CD4-positive, alpha-beta T cell treated with Interleukin-12 subunit alpha and Interleukin-12 subunit beta, for 1 hour (primary cell): ENCODE measurements around the gene SUCLG1.
"Not testable (repeated sequence)": the region's sequence is repeated elsewhere in the genome, so short reads cannot be mapped to it uniquely, and the experiment has no call there.

Experiments
- DNase-seq: peaks from one replicate; pipeline ENCODE4 v3.0.0-alpha.2; 2020

SUCLG1 gene

DNA sequence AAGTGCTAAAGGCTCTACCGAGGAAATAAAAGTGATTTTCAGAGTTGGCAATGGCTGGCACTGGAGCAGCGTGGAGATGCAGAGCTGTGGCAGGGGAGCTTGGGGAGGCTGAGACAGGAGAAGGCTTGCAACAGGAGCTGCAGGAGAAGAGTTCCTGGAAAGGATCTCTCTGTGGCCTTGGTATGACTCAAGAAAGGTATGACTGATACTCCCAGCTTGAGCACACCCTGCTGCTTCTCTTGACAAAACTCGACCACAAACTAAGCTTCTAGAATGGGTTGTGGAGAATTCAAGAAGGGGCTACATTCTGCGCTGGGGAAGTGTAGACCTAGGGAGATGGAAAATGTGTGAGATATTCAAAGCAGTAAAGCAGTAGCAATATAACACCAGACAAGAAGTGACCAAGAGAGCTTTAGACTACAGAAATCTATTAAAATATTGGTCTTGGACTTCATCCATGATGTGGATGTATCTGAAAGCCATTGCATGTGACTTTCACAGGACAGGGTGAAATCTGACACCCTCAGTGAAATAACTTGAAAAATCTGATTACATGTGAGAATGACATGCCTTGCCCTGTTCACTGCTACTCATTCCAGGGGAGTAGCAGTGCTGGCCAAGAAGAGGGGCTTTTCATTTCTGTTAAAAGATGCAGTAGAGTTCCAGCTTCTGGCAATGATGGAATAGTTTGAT is 41.5 kb downstream of the SUCLG1 start:
- no peak for DNase-seq

DNA sequence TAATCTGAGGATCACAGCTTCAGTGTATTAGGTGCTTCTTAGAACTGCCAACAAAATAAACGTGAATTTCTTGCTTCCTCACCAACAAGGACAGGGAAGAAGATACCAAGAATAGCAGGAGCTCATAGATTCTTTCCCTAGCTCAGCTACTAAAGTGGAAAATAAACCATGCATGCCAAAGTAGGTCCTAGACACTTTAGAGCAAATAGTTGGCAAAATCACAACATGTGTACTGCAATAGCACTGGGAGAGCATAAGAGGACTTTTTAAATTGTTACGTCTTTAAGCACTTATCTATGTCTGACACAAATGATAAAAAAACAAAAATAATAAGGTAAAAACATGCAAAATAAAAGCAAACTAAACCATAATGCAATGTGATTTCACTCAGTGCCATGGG is 49.5 kb downstream of the SUCLG1 start:
- no peak for DNase-seq

DNA sequence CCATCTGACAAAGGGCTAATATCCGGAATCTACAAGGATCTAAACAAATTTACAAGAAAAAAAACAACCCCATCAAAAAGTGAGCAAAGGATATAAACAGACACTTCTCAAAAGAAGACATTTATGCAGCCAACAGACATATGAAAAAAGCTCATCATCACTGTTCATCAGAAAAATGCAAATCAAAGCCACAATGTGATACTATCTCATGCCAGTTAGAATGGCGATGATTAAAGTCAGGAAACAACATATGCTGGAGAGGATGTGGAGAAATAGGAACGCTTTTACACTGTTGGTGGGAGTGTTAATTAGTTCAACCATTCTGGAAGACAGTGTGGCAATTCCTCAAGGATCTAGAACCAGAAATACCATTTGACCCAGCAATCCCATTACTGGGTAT is 57.0 kb downstream of the SUCLG1 start:
- DNase-seq: not testable (repeated sequence)

DNA sequence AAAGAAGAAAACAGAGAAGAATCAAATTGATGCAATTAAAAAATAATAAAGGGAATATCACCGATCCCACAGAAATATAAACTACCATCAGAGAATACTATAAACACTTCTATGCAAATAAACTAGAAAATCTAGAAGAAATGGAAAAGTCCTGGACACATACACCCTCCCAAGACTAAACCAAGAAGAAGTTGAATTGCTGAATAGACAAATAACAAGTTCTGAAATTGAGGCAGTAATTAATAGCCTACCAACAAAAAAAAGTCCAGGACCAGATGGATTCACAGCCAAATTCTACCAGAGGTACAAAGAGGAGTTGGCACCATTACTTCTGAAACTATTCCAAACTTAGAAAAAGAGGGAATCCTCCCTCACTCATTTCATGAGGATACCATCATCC is 59.2 kb downstream of the SUCLG1 start:
- DNase-seq: not testable (repeated sequence)

DNA sequence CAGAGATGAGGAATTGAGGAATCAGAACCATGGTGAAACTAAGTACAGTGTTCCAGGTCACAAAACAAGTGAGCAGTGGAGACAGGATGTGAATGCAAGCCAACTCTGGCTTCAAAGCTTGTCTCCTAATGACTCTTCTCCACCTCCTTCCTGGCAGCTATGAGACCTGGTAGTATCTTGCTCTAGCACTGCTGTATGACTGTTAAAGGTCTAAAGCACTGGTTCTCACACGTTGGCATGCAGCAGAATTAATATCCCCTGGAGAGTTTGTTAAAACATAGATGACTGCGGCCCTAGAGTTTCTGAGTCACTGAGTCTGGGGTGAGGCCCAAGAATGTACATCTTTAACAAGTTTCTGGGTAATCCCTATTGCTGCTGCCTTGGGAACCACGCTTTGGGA is 63.3 kb downstream of the SUCLG1 start:
- DNase-seq: no peak

DNA sequence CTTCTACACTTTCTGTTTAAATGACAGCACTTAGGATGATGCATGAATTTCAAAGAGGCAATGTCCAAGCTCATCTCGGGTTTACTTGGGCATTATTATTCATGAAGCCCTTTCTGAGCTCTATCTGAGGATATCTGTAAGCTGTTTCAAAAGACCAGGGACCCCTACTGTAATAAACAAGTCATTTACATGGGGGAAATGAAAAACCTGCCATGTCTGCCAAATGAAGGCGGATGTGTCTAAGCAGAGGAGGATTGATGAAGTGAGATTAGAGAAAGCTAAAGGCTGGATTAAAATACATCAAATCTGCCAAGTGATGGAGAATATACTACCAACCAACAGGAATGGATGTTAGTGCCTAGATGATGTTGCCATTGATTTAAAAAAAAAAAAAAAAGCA is 64.5 kb downstream of the SUCLG1 start:
- DNase-seq: no peak

DNA sequence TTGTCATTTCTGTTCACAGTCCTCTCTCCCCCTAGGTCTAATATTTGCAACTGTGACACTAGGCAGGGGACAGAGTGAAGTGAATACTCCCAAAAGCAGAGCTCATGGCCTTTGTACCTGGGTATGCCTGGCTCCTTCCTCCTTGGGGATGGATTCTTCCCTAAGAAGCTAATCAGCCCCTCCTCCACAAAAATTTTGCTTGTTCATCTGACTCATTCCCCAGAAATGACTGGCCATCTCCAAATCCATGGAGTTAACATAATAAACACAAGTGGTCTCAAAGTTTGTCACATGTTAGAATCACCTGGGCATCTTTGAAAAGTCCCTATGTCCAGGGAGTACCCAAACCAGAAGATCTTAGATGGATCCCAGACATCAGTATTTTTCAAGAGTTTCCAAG is 65.3 kb downstream of the SUCLG1 start:
- DNase-seq: no peak

DNA sequence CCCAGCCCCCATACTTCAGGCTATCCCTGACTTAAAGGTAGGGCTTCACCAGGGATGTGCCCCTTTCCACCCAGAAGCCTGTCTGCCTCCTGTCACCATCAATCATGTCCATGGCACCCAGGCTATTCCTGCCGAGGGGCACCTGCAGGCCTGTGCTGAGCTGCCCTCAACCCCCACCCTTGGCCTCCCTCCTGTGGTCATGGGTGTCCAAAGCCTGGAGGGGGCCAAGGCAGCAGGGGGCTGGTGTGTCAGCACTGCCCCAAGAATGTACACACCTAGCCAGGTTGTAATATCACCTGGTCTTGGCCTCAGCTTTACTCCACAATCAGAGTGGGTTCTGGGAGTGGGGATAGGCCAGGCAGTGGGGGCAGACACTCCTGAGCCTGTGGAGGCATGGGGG is 69.3 kb downstream of the SUCLG1 start:
- DNase-seq: no peak

DNA sequence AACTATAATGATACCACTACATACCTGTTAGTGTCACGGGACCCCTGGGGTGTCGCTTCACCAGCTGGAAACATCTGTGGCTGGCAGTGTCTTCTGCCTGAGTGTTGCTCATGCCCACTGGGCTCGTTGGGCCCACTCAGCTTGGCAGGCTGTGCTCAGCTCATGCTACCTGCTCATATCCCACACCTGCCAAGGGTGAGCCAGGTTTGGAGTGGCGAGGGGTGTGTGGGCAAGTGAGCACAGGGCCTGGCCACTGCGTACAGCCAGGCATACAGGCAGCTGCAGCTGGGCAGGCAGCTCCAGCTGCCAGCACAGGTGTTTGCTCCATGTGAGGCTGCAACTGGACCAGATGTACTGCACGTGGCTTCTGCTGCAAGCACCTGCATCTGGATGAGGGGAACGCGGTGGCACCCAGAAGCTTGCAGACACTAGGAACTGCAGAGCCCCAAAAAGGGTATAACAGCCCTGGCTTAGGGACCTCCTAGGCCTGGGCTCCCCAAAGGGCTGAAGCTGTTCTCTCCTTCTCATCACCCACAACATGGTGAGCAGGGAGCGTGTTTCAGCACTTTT is 70.1 kb downstream of the SUCLG1 start:
- DNase-seq: no peak

DNA sequence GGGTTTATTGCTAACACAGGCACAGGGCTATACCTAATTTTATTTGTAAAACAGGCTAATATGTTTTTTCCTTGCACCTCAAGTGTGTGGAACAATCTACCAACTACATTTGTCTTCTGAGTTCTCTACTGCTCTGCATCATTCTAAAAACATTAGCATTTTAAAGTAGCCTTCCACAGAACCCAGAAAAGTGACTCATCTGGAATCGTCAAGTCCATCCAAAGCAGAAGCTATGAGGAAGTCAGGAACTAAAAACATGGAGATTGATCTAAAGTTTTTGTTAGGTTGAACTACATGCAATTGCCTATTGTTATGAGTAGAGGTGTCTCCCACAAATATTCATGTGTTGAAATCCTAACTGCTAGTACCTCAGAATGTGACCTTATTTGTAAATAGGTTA is 70.9 kb downstream of the SUCLG1 start:
- DNase-seq: no peak

DNA sequence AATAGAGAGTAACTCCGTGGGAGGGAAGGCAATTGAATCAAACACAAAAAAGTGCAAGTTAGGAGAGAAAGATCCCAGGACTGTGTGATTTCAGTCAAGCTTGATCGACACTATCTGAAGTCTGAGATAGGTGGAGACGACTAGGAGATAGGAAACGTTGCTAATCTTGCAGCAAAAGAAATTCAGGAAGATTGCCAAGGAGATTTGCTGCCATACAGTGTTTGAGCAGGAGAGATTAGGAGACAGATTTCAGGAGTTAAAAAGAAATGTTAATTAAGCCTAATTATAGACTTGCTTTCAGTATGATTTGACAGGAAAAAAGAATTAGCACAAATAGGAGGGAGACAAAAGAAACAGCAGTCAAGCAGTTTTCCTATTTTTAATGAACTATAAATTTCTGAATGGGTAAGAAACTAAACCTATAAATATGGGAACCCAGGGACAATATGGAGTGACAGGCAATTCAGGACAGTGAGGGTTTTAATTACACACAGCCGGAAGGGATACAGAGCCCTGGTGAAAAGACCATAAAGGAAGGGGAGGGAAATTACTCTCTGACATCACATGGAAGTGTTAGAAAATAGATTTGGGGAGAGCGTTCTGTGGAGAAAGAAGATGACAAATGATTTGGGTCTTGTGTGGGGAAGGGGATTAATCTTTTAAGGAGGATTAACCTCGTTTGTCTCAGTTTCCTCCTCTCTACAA is 72.6 kb downstream of the SUCLG1 start:
- DNase-seq: no peak

DNA sequence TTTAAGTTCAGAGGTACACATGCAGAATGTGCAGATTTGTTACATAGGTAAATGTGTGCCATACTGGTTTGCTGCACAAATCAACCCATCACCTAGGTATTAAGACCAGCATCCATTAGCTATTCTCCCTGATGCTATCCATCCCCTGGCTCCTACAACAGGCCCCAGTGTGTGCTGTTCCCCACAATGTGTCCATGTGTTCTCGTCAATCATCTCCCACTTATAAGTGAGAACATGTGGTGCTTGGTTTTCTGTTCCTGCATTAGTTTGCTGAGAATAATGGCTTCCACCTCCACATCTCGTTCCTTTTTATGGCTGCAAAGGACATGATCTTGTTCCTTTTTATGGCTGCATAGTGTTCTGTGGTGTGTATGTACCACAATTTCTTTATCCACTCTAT is 75.8 kb downstream of the SUCLG1 start:
- DNase-seq: no peak

DNA sequence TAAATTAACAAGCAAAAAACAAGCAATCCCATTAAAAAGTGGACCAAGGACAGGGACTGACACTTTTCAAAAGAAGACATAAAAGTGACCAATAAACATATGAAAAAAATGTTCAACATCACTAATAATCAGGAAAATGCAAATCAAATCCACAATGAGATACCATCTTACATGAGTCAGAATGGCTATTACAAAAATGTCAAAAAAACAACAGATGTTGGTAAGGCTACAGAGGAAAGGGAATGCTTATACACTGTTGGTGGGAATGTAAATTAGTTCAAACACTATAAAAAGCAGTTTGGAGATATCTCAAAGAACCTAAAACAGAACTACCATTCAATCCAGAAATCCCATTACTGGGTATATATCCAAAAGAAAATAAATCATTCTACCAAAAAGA is 78.2 kb downstream of the SUCLG1 start:
- no peak for DNase-seq

DNA sequence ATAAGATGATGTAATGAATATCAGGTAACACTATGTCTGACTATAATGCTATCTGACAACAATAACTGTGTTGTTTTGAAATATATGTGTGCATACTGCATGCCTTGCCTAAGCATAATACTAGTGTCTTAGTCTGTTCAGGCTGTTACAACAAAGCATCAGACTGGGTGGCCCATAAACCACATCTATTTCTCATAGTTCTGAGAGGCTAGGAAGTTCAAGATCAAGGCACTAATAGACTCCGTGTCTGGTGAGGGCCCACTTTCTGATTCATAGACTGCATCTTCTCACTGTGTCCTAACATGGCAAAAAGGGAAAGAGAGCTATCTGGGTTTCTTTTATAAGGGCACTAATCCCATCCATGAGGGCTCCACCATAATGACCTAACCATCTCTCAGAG is 80.1 kb downstream of the SUCLG1 start:
- DNase-seq: no peak

DNA sequence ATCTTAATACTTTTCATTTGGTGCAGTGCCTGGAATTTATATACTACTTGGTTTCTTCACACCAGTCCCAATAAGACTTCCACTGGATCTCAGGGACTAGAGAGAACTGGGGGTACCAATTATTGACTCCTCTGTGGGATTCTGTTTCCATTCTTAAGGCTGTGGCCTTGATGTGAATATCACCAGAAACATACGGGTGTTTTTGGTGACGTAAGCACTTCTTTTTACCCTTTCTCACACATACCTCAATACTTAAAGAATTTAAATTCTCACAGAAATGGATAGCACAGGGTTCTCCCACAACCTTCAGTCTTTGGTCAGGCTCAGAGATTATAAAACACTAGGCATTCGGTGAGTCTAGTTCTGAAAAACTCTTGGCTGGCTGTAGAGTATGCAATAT is 84.1 kb downstream of the SUCLG1 start:
- no peak for DNase-seq

DNA sequence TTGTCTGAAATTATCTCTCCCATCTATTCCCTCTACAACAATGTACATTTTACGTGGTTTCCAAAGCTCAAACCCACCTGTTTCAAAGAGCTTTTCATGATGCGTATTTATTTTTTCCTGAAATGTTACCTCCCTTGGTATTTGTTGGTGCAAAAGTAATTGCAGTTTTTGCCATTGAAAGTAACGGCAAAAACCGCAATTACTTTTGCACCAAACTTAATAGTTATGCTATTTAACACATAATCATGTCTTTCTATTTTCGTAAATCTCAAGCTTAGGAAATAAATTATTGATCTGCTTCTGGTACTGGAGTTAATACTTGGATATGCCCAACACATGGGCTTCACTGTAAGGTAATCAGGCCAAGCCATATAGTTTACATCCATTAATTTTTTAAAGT is 85.2 kb downstream of the SUCLG1 start:
- DNase-seq: no peak
